Measurements from ENCODE around the gene HDAC4. TPM values are rescaled to one million over a fixed set of nuclear protein-coding genes. Genes with fewer than 3 reads are reported as not detected.

The HDAC4 gene
- polyA plus RNA-seq, 10 donors = 10.2 to 15.4 (median 11.9) TPM

DNA sequence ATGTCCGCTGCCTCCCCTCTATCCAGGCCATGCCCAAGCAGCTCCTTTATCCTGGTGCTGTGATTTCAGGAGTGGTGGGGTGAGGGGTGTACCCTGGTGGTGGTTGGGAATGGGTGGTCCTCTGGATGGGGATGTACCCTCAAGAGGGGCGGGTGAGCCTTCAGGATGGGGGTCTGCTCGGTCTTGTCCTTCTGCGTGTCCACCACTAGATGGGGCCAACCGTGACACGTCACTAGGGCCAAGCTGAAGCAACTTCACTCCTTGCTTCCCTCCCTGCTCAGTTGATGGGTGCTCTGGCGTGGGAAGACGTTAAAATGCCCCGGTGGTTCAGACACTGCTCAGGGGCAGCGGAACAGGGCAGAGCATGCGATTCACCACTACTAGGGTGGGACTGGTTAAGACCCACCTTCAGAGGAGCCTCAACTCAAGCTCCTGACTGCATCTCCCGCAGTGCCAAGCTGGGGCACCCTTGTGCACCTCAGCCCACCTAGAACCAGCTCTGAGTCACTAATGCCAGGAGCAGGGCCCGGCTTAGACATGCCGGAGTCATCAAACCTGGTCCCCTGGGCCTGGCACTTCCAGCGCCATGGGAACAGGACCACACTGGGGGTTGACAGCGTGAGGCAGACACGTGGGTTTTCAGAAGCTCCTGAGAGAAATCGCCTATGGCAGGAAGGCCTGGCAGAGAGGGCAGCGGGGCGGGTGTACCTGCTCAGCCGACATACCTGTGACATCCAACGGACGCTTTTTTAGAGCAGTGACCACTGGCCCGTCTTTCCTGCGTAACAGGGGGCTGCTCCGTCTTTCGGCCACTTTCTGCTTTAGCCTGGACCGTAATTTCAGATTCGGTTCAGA lies 256.7 kb downstream of the HDAC4 start:
- peak; percentile 25 to 73 (median 52) for DNase-seq

DNA sequence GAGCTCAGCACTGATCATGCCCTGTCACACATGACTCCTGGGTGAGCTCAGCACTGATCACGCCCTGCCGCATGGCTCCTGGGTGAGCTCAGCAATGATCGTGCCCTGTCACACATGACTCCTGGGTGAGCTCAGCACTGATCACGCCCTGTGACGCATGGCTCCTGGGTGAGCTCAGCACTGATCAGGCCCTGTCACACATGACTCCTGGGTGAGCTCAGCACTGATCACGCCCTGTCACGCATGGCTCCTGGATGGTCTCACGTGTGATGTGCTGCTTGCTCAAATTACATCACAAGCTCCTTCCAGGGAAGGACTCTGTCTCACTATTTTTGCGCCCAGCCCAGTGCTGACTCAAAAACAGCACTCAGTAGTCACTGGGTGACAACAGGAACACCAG lies 258.0 kb downstream of the HDAC4 start:
- DNase-seq = no peak

DNA sequence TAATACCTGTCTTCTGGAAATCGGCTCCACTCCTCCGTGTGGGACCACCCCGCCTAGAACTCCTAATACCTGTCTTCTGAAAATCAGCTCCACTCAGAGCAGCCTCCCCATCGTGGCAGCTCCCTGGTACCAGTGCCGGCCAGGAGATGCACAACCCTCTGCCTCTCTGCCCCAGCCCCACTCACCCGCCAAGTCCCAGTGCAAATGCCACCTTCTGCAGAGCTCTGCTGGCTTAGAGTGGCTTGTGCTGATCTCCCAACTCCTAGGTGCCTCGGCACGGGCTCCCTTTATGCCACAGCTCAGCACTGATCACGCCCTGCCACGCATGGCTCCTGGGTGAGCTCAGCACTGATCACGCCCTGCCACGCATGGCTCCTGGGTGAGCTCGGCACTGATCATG lies 258.5 kb downstream of the HDAC4 start:
- no peak for DNase-seq

DNA sequence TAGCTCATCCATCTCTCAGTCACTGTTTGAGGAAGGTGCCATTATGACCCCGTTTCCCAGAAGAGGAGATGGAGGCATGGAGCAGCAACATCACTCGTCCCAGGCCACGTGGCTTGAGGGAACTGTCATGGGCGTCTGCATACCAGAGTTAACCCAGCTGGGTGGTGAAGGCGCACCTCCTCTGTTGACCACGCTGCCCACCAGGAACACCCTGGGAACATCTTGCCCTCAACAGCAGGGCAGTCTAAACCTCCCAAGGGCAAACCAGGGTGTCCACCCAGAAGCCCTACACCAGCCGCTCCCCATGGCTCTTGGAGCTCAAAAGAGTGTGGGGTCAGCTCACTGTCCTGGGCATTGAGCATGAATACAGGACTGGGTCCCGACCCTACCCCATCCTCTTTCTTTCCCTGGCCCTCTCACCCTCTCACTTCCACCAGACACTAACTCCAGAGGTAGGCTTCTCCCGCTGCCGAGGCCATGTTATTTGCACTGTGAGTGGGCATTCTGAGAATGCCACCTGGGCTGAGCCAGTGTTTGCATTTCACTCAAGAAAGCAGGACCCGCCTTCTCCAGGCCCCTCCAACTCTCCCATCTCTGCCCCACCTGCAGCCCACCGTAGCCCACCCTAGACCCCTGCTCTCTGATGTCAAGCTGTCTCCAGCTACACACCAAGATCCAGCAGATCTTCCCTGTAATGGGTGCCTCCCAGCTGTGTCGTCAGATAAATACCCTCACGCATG lies 259.6 kb downstream of the HDAC4 start:
- DNase-seq = no peak

DNA sequence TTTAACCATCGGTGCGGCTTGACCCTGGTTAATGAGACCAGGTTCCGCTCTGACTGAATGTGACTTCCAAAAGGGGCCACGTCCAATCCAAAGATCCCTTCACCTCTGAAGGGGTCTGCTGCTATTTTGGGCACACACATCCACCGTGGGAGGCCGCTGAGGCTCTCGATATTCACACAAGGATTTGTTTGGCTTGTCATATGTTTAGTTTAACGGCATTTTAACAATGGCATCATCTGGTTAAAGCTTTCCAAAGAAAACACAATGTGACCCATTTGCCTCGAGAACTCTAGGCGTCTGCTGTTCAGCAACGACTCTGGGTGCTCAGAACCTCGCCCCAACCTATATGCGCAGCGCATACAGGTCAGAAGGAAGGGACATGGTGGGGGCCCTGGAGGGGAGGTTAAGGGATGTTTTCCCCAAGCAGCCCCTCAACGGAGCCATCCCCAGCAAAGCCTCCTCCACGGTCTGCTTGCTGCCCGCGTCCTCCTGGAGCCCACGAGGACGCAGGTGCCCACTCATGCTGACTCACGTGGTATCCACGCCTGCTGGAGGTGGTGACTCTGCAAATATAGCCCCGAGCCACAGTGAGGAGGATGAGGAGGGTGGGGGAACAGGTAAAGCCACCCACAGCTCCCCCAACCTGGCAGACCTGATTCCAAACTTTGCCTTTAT lies 260.3 kb downstream of the HDAC4 start:
- DNase-seq = no peak

DNA sequence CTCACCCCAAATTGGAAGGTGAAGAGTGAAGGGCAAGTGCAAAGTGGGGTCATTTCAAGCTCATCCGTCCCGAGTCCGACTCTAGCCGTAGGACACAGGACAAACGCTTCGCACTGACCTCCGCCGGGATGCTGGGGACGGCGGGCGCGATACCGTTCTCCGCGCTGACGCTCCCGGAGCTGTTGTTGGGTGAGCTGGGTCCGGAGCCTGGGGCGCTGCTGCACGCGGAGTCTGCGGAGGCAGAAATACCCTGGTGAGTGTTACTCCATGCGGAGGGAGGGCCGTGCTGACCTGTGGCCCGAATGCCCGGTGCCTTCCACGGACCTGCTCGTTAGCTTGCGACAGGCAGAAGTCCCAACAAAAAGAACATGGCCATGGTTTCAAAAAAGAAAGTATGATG lies 261.3 kb downstream of the HDAC4 start:
- DNase-seq = no peak

DNA sequence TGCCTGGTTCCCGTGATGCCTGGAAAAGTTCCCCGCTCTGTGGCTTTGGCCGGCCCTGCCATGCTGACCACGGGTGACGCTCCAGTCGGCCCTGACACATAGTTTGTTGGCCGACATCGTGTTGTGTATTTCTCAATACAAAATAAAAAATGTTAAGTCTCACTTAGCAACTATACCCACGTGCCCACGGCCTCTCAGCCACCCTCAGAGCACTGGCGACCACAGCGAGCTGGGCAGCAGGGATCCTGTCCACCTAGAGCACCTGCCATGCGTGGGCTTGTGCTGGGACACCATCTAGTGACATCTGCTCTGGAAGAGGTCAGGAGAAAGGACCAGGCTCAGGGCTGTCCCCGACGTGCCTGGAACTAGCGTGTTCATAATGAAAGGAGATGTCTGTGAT lies 261.7 kb downstream of the HDAC4 start:
- no peak for DNase-seq

DNA sequence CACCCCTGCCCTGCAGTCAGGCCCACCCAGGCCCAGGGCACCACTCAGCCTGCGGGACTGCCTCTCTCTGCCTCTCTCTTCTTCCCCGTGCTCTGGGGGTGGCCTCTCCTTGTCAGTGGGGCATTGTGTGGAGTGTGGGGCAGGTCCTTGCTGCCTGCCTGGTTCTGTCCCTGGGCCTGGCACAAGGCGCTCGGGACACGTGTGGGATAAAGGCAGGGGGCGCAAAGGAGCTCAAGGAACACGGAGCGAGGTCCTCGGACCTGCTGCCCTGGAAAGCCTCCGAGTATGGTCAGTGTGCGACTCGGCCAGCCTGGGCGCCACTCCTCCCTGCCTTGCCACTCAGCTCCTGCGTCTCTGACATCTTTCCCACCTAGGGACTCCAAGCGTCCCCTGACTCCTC lies 262.2 kb downstream of the HDAC4 start:
- DNase-seq = no peak

DNA sequence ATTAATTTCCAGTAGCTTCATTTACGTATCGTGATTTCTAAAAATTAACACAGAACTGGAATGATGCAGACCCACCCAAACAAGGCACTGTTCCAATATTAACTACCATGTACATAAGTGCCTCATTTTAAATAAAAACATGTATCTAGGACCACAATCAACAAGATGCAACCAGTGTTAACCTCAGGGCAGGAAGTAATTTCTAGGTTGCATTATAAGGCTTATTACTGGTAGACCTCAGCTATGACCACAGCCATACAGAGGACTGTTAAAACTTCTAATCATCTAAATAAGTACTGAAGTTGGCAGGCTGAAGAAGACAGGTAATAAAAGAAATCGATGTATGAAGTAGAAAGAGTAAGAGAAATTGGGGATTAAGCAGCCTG lies 262.9 kb downstream of the HDAC4 start:
- no peak for DNase-seq

DNA sequence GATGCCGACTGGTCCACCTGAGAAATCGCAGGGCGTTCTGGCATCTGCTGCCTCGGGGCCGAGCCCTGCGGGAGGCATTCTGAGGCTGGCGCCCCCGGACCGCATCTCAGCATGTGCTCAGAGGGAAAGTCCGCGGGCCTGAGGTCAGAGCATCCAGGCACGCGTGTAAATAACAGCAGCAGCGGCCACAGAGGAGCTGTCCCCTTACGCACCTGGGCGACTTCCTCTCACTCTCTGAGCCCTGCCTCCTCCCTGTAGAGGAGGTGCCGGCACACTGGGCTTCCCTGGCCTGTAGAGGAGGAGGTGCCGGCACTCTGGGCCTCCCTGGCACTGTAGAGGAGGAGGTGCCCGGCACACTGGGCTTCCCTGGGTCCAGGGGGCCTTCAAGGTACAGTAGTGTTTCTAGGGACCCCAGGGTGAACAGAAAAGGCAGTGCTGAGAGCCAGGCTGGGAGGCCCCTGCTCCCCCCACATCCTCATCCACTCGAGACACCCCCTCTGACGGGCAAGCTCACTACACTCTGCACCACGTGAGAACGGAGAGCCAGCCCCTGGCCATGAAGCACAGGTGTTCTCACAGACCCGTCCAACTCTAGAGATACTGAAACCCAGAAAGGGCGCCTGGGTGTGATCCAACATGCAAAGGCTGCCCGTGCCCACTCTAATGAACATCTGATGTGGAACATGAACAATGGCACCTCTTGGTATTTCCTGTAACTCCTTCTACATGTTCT lies 263.5 kb downstream of the HDAC4 start:
- DNase-seq = no peak

DNA sequence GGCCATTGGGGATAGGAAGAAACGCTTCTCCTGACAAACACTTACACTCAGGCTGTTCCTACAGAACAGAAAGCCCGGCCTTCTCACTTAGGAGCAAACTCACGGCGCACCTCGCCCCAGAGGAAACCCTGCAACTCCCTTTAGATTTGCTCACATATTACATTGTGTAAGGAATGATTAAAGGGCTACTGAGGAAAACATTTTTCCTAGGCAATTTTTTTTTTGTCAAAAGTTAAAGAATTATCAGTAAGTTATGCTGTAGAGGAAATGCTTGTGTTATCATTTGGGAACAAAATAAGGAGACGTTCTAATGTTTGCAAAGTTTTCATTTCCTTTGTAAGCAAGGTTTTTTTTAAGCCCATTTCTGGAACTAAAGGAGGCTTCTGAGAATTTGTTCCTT lies 264.1 kb downstream of the HDAC4 start:
- no peak for DNase-seq

DNA sequence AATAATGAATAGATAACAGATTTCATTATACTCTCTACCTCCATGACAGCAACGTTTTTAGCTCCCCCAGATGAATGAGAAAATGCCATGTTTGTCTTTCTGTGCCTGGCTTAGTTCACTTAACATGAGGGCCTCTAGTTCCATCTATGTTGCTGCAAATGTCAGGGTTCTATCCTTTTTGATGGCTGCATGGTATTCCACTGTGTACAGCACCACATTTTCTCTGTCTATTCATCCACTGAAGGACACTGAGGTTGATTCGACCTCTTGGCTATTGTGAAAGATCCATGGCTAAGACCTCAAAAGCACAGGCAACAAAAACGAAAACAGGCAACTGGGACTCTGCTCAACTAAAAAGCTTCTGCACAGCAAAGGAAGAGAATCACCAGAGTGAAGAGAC lies 264.6 kb downstream of the HDAC4 start:
- DNase-seq = no peak

DNA sequence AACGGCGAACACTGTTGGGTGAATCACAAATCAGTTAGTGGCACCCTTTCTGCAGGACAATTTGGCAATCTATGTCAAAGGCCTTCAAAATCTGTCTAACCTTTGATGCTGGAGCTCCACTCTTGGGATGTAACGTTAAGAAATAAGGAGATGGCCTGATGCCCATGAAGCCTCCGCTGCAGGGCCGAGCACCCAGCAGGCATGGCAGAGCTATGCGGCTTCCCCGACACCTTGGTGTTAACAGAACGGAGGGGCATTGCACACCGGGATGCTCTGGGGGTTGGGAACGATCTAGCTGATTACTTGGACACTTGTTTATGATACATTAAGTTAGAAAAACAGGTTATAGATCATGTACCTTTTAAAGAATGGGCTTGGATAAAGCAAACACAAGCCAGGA lies 265.3 kb downstream of the HDAC4 start:
- no peak for DNase-seq

DNA sequence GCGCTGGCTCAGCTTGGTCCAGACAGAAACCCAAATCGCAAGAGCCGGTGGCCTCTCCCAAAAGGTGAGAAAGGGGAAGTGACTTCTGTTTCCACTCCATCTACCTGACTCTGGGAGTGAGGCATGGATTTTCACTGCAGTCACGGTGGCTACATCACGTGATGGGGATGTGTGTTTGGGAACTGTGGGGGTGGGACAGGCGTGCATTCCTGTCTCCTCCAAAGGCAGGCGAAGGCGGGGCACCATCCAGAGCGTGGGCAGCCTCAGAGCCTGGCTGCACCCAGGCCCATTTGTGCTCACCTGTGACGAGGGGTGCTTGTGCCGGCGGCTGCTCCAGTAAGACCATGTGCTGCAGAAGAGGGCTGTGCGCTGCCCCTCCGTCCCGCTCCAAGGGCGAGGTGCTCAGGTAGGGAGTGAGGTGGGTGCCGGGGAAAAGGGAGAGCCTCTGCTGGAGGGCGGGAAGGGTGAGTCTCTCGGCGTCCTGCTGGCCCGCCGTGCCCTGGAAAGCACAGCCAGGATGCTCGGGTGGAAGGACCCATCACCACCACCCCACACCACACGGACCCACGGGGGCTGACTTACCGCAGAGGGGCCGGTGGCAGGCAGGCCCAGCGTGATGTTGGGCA lies 266.8 kb downstream of the HDAC4 start:
- DNase-seq = no peak

DNA sequence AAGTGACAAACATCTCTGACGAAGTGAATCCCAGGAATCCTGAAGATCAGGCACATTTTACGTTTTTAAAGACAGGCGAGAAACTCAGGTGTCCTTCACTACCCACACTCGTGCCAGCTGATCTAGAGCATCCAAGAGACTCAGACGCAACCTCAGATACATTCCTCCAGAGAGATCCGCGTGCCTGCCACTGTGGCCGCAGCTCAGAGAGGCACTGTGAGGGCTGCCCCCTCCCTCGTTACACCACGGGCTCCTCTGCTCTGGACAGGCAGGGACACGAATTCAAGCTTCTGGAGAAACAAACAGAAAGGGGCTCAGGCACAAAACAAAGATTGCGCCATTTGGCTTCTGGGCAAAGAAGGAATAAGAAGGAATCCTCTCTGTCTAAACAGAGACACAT lies 268.0 kb downstream of the HDAC4 start:
- no peak for DNase-seq

DNA sequence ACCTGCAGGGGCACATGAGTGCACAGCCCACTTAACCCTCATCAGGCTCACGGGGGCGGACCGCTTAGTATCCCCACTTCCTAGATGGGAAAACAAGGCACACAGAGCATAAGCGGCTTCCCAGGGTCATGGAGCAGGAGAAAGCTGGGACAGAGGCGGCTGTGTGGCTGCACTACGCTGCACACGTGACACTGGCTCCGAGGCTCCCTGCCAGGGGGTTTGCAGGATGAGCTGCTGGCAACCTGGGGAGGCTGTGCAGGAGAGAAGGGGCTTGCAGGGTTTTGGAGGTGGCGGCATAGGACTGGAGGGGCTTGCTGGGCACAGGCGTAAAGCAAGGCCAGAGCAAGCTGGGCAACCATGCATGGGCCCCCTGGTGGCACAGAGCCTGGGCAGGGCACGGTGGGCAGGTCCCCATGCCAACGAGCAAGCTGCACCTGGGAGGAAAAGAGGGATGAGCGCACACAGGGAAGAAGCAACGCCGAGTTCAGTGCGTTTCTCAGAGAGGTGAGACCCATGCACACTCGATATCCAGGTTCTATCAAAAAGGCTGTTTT lies 268.6 kb downstream of the HDAC4 start:
- no peak for DNase-seq

DNA sequence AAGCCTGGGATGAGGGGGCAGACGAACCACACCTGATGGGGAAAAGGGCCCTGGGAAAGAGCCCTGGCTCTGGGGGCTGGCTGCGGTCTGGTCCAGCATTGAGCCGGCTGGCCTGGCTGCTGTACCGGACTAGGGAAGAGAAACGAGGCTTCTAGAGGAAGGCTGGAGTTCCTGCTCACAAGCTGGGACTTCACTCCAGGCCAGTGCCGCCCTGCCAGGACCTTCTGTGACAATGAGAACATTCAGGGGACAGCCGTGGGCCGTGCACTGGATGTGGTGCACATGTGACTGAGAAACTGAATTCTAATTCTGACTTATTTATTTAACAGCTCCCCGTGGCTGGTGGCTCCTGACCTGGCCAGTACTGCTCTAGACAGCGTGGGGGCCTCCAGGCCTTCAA lies 269.3 kb downstream of the HDAC4 start:
- no peak for DNase-seq

DNA sequence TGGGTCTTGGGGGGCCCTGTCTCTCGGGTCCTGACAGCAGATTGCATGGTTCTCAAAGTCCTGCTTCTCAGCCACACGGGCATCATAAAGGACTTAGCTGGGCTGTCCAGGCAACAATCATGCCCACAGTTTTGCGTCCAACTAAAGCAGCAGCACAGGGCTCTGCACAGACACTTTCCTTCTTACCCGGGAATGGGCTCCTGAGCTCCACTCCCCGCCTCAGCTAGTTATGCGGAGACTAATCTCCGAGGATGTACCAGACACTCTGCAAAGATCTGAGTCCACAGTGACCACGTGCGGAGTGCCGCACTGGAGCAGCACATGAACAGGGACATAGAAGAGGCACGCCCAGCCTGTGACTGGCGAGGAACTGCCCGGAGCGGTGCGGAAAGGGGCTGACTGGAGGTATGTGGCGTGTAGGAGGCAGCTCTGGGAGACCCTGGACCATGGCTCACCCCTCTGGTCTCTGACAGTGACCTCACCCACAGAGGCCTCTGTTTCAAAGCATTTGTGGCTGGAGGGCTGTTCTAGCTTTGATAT lies 270.0 kb downstream of the HDAC4 start:
- DNase-seq = no peak

DNA sequence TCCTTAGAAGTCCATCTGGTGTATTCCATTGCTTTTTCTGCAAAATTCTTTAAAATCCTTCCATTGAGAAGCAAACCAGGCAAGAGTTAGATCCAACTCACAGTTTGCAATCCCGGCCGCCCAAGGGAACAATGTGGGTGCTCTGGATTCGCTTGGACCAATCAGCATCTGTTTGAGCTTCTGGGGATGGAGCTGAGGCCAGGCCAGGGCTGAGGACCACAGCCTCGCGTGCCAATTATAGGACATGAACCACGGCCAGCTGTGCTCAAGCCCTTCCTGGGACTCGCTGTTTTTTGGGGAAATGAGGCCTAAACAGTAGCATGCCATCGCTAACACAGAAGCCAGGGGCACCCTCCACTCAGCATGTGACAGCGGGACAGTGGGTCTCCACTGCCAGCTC lies 270.8 kb downstream of the HDAC4 start:
- DNase-seq = no peak

DNA sequence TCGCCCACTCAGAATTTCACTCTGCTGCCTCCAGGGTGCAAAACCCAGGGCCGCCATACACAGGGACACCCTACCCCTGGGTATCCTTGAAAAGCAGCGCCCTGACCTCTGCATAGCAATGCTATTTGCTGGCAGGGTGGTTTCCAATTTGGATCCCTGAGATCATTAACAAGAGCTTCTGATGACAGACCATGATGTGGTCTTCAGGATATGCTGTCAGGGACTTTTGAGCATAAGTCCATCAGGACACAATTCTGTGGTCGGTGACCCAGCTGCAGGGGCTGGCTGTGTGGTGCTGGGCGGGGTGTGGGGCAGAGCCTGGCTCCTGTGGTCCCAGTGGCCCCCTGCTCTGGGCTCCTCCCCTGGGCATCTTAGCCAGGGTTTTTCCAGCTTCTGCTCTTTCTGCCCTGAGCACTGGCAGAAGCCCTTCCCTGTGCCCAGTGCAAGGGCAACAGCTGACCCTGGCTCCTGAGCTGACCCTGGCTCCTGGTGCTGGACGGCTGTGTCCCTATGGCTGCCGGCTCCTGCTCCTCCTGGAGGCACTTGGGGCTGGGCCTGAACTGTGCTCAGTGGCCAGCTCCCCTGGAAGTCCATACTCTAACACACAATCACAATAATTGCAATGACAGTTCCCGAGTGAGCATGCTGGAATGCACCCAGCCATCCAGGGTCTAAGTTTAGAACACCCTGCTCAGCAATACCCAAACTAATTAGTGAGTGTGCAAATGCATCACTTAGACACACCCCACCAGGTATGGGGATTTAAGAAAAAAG lies 271.5 kb downstream of the HDAC4 start:
- DNase-seq = no peak
